HG03135 (cell line): ENCODE data around the gene PGRMC2.
A peak's percentile ranks its signal among the peaks of the same experiment; 100 is the strongest.

ENCODE experiments used
- ATAC-seq: cut with Tn5 transposase; IDR thresholded peaks from one replicate; pipeline ENCODE4 v1.9.1; 2021; ENCODE audit warnings: mild to moderate bottlenecking, moderate library complexity; ENCODE audit not compliant: unreplicated experiment

PGRMC2 gene

DNA sequence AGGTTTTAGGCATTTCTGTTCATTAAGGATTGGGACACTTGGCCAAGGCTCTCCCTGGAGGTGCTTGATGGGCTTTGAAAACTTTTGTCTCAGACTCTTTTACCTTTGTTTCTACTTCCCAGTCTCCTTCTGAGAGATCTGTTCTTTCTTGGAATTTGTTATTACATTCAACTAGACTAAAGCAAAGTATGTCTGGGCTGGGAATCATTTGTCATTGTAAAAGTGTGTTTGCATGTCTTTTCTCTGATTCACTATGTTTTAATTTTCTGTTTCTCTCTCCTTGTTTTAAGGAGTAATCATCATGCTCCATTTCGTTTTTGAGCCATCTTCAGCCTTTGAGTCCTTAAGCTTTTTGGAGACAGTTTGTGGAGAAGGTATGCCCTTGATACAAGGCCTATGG lies 12.2 kb upstream of the PGRMC2 start:
- no peak for ATAC-seq

DNA sequence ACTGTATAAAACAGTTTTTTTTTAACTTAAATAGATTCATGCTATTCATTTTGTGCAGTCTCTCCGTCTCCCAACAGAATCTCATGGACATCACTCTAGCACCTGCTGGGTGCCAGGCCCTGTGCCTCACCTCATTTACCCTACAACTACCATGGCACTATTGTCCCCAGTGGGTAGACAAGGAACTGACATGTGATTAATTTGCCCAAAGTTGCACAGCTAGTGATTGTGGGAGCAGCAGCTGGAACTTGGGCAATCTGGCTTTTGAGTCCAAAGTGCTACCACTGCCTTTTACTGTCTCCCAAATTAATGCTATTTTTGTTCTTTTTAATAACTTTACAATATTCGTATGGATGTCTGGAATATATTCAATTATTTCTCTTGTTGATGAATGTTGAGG lies 11.2 kb upstream of the PGRMC2 start:
- ATAC-seq, result peak; percentile 58

DNA sequence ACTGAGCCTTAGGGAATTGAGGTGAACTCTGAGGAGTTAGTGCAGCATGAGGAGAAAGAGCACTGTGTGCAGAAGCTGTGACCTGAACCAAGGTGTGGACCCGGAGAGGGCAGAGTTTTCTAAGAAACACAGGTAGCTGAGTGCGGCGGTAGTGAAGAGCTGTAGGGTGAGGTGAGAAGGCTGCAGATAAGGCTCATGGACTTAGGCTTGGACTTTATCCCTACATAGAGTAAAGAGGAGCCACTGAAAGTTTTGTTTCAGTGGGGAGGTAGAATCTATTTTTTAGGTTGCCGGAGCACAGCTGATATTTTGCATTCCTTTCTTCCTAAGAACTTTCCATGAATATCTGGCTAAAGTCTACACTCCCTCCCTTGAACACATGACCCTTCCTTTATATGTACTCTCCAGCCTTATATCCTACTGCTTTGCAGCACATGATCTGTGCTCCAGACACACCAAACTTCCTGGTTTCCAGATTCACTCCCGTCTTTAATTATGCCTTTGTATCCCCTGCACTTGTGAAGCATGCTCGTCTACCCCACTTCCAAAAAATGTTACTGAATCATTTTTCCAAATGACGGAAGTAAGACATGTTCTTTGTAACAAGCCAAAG lies 10.6 kb upstream of the PGRMC2 start:
- ATAC-seq, result no peak

DNA sequence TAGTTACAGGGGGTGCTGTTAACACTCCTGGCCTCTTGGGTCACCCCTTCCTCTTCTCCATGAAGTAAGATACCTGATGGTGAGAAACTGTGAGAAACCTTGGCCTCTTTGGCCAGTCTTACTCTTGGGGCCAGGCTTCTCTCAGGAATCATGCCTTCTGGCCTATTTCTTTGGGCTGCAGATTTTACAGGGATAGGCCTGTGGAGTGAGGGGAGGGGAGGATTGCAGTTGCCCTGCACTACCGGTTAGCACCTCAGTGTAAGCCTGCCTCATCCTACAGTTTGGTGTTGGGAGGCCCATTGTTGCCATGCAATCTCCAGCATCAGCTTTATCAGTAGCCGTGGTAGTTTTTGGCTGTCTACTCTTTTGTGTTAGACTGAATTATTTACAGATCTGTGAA lies 7.6 kb upstream of the PGRMC2 start:
- no peak for ATAC-seq

DNA sequence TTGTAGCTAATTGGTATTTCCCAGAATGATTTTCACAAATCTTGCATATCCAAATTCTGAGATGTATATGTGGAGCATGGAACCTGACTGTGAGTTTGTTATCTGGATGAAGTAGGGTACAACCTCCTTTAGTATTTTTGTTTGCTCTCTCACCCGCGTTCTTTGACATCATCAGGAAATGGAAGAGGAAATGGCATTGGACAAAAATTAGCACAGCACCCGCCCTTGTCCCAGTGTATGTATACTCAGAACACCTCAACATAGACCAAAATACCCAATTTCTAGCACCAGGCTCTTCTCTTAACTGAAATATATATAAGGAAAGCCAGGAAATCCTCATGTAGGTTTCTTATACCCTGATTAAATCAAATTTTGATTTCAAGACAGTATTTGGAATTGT lies 6.9 kb upstream of the PGRMC2 start:
- ATAC-seq, result no peak

DNA sequence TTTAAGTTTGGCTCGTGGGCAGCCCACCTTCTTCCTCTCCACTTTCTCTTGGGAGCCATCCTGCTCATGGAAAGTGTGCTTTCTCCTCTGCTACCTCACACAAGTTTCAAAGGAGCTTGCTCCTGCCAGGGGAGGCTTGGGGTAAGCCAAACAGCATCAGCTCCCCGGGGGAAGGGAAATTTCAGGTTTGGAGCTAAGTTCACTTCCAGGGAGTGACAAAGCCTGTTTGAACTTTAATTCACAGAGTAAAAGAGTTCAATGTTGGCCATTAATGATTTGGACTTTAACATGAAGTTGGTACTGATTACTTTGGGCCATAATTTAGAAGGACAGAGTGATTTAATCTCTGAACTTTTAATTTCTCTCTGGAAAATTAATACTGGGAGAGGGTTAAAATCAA lies 4.7 kb upstream of the PGRMC2 start:
- ATAC-seq, result no peak

DNA sequence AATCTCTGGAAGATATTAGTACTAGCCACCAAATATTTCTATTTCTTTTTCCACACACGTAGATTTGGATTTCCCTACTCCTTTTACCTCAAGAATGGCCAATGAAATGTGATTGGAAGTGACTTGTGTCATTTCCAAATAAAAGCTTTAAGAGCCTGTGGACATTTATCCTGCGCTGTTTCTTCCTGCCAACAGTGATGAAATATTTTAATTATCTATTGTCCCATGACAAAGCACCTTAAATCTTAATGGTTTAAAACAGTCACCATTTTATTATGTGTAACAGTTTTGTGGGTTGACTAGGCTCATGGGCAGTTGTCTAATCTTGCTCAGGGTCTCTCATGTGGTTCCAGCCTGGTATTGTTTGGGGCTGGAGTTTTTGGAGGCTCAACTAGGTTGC lies 3.5 kb upstream of the PGRMC2 start:
- no peak for ATAC-seq

DNA sequence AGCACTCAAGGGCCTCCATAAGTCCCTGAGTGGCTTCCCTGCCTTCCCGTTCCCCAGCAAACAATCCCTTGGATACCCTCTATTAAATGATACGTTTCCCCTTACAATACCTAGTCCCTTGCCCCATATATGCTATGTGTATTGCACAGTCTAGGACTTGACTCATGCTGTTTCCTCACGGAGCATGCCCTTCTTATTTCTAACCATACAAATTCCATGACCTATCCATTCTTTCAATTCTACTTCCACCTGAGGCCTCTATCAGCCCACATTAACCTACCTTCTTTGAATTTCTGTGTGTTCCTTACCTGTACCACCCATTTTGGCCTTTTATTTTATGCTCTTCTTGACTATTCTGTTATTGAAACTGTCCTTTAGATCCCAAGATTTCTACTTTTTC lies 2.9 kb upstream of the PGRMC2 start:
- ATAC-seq, result no peak

DNA sequence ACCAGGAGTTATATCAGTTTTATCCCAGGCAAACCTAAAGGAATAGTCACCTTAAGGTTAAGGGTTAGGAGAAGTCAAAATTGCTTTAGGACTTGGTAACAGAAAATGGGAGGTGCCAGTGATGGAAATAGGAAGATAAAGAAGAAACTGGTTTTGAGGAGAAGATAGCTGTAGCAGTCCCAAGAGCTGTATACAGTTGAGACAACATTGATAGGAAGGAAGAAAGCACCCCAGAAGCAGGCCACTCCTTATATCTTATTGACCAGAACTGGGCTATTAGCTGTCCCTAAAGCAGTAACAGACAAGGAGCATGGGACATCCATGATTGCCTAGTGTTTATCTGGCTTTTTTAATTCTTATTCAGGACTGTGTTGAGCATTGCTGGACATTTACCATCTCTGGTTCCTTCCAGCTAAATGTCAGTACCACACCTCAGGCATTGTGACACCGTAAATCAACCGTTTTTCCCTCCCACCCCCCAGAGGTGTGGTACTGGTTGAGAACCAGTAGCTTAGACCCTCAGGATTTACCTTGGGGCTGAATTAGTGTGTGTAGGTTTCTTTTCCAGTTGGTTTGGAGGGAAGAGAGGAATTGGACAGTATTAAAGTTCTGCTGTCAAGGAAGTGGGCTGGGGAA lies 2.0 kb upstream of the PGRMC2 start:
- ATAC-seq, result no peak

DNA sequence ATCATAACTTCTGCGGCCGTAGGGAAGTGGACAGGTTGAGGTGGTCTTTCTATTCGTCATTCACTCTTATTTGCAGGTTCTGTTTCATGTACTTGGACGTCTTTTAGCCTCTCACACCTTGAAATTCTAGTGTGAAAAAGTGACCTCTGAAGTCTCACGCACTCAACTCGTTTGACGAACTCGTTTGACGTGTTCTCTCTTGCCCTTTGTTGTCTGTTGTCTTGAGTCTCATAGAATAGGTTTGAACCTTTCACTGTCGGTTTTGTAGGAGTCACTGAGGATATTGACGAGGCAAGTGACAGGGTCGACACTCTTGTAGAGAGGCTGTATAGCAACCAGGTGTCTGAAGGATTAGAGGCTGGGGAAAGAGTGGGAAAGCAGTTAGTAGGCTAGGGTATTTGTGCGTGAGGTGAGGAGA lies 1.1 kb upstream of the PGRMC2 start:
- ATAC-seq, result no peak

DNA sequence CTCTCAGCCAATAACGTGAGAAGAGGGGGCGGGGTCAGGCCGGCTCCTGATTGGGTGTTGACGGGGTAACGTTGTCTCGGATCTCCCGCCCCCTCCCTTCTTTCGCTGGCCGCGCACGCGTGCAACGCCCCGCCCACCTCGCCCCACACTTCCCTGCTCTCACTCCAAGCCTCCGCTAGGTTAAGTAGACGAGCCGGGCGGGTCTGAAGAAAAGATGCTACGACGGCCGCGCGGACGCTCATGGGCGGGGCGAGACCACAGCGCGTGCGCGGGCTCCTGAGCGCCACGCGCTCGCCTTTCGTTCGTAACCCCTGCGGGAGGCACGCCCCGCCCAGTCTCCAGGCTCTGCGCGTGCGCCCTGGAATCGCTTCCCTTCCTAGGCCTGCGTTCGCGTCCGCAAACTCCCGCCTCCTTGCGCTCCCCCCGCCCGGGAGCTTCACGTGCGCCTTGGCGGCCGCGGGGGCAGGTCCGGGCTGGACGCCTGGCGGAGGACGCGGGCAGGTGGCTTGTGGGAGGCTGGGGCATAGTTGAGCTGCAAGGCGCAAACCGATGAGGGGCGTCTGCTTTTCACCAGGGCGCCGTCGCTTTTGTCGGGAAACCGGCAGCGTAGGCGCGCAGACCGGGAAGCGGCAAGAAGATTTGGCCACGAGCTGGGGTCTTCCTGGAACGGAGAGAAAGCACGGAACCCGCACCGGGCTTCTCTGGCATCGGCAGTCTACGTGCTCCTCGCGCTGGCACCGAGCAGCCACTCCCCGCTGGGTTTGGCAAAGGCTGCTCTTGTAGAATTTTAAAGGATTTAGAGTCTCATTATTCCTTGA lies 467 bp upstream of the PGRMC2 start:
- peak; percentile 84 for ATAC-seq

DNA sequence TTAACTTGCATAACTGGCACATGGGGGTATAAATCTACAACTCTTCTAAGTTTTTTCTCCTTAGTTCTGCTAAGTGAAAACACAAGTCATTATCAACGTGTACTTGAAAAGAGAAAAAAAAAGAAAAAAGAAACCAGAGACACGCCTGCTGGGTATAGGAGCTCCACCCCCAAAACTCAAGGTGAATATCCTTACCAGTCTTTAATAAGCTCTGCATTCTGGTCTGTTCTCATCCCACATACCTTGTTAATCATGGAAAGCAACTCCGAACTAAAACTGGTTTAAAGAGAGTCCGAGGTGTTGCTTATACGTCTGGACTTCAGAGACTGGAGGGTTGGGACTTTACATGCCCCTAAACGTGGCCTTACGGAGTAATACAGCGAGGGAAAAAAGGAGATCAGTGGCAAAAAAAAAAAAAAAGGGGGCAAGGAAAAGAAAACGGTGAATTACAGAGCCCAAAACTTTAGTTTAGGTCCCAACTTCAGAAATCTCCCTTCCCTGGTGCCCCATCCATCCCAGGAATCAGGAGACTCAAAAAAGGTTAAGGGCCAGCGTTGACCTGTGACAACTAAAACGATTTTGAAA lies 1.0 kb downstream of the PGRMC2 start:
- peak; percentile 16 for ATAC-seq

DNA sequence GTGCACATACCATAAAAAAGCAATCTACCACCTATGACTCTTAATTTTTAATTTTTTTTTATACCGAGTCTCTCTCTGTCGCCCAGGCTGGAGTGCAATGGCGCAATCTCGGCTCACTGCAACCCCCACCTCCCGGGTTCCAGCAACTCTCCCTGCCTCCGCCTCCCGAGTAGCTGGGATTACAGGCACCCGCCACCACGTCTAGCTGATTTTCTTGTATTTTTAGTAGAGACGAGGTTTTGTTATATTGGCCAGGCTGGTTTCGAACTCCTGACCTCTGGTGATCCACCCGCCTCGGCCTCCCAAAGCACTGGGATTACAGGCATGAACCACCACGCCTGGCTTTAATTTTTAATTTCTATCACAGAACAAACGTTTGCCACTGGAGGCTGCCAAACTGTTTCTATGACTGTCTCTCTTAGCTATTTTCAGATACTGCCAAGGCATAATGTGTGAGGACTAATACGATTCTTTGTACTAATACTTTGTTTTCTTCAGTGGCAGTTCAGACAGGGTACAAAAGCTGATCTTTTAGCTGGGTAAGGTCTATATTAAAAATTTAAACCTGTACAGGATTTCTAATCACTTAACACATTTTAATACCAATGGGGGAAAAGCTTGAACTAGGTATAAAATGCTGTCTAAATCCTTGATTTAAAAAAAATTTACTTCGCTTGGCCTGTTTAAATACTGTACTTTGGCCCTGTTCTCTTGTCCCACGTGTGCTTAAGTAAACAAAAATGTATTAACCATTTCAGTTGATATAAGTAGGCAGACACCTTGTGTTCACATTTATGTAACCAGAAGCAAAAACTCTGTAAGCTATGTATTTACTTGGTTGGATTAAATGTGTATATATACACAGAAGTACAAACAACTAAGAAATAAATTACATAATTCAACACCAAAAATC lies 2.3 kb downstream of the PGRMC2 start:
- no peak for ATAC-seq

DNA sequence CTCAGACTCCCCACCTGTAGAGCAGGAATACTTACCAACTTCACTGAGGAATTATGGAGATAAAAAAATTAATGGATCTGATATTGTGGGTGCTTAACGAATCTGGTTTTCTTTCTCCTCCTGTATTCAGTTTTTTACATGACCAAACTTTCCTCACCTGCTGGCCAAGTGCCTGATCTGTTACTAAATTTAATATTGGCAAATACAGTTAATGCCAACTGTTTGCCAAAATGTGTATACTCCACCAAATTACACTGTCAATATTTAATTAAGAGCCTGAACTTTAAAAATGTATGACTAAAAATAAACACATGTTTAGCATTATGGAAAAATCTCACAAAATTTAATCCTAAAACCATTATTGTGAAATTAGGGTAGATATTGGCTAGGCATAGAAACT lies 3.3 kb downstream of the PGRMC2 start:
- no peak for ATAC-seq

DNA sequence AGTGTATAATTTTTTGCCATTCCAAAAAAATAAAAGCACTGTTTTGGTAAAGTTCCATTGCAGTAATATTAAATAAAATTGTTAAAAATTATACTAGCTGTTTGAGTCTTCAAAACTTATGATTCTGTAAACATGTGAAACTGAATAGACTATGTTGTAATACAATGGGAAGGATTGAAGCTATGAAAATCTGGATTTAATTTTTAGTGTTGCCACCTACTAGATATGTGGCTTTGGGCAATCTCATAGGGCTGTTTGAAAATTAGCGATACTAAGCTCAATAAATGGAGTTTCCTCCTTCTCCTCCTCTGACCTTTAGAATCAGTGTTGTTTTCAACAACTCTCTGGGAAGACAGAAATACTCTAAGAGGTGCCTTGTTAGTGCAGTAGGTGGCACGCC lies 4.5 kb downstream of the PGRMC2 start:
- no peak for ATAC-seq

DNA sequence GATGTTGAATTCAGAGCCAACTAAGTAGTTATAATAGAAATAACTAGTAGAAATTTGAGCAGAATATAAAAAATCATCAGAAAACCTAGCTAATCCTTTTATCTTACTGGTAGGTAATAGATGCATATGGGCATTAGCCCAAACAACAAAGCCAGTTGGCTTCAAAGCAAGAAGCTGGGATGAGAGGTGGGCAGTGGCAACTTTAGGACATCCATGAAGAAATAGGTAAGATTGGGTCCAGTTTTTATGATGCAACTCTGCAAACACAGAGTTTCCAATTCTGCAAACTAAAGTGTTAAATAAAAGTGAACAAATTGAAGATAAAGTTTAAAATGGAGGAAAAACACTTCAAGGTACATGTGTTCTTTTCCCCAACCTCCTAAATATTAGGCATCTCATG lies 5.1 kb downstream of the PGRMC2 start:
- no peak for ATAC-seq

DNA sequence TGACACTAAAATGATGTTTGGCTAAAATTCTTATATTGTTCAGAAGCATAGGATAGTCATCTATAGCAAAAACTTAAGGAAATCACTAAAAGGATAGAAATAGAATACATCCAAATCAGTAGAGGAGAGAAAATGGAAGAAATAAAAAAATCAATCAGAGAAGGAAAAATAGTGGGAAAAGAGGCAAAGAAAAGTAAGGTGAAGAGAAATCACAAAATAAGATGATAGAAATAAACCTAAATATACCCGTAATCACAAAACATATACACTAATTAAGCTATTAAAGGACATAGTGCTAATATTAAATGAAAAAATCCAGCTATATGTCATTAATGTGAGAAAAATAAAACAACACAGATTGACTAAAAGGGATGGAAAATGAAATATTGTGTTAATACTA lies 6.3 kb downstream of the PGRMC2 start:
- ATAC-seq, result no peak

DNA sequence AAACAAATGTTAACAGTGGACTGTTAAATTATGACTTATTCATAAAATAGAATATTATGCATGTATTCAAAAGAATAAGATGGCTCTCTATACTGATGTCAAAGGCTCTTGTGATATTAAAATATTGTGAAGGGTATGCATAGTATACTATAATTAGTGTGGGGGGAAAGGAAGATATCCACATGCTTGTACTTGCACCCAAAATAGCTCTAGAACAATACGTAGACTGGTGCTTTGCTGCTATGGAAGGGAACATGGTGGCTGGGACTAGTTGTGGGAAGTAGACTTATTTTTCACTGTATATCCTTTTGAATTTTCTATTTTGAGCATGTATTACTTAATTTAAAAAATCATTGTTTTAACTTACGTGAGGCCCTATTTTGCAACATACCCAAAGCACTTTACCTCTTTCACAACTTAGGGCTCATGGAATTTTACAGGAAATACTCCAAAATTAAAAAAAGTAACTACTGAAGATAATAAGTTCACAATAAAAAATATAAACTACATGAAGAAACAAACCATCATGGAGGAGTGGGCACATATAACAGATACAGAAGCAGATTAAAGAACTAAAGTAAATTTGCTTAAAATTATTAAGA lies 7.9 kb downstream of the PGRMC2 start:
- ATAC-seq, result no peak

DNA sequence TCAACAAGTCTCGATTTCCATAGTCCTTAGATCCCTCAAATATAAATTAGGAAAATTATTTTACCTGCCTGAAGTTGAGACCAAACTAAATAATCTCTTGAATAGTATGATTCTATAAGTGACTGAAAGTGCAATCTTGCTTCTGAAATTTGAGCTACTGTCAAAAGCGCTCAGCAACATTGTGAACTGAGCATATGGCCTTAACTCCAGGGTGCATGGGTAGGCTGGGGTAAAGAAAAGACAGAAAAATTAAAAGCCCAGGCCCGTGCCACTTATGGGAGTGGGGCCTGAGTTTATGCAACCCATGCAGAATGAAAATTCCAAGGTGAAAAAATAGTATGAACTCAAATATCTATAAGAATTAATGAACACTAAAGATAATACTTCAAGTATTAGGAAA lies 9.8 kb downstream of the PGRMC2 start:
- ATAC-seq, result no peak

DNA sequence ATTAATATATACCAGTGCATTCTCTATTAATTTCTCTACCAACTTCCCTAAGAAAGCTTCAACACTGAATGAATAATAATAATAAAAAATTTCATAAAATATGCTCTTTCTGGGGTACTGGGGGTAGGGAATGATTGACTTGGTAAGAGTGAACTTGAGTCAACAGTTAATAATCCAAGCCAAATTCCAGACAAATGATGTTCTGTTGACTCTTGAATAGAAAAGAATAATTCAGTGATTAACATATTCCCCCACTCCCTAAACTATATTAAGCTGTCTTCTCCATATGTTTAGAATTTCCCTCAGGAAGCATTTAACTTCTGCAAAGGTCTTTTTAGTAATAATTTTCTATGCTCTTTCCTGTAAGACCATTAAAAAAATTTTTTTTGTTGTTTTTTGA lies 12.3 kb downstream of the PGRMC2 start:
- no peak for ATAC-seq
